Activated CD4-positive, CD25-positive, alpha-beta regulatory T cell treated with anti-CD3 and anti-CD28 coated beads, Interleukin-2, amount 50 U/mL, for 72 hours (primary cell): Measurements from ENCODE around the gene CHD1L.
"Not testable (repeated sequence)": the region's sequence is repeated elsewhere in the genome, so short reads cannot be mapped to it uniquely, and the experiment has no call there.

Source experiments
- DNase-seq: peaks from one replicate; pipeline ENCODE4 v3.0.0; 2021

The CHD1L gene

DNA sequence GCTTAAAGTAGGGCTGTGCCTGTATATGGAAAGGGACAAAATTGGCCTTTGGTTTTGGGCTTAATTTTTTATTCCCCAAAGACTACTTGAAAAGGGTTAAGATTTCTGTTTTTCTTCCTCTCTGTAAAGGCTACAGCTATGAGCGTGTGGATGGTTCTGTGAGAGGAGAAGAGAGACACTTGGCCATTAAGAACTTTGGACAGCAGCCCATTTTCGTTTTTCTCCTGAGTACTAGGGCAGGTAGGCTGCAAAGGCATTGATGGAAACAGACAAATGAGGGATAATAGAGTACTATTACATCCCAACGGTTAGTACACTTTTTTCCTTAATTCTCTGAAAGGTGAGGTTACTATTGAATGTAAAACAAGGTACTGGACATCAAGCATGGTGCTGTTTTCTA, 29.6 kb downstream of the CHD1L start:
- DNase-seq, result no peak

DNA sequence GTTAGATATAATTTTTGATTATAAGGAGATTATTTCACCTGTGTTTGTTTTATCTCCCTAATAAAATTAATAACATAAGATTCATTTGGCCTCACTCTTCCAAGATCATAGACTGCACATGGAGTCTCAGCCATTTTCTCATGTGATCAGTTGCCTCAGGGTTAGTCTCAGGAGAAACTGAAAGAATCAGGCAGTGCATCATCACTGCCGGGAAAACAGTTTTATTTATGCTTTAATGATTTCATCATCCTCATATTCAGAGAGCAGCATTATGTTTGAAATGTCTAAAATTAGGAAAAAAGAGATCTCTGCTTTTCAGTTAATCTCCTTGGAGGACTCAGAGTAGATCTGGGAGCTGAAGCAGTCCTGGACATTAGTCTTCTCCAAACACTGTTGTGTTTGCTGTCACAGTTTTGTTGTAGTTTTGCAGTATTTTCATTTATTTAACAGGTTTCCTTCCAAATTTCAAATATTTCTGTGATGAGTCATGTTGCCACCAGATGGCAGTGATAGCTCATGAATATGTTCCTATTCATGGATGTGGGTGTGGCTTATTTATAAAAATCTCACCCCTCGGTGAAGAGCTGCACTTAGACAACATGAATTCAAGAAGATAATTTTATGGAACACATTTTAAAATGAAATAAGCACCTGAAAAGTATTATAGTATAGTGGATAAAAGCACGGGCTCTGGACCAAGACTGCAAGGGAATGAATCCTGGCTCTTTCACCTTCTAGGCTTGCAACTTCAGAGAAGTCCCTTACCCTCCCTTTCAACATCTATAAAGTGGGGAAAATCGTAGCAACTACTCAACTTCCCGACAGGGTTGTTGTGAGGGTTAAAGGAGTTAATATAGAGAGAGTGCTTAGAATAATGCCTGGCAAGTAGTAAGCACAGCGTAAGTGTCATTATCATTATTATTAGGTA, 31.2 kb downstream of the CHD1L start:
- DNase-seq, result no peak

DNA sequence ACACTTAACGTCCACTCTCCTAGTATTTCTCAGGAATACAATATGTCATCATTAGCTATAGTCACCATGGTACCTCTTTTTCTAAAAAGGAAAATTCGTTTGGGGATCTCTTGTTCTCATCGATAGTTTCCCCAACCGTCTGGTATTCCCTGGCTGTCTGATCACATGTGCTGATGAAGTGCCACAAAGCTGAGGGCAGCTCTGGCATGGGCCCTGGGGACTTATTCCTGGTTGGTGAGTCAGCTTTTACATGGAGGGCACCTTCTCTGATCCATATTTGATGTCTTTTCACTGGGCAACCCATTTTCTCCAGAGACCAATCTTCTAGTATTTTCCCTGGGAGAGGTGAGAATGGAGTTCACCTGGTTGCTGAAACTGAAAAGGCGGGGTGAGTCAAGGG, 39.5 kb downstream of the CHD1L start:
- no peak for DNase-seq

DNA sequence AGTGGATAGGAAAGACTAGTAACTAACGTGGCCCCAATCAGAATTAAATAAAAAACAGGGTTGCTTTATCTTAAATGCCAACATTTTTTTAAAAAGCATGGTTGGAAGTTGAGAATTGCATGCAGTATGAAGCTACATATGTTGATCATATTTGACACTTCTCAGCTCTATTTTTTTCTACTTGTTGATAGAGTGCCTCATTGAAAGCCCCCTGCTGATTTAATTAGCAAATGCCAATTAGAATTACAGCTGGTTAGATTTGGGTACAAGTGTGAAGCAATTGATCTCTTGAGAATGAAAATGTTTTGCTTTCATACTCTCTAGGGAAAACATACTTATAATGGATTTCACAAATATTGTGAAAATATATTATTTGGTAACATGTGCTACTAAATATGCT, 40.5 kb downstream of the CHD1L start:
- no peak for DNase-seq

DNA sequence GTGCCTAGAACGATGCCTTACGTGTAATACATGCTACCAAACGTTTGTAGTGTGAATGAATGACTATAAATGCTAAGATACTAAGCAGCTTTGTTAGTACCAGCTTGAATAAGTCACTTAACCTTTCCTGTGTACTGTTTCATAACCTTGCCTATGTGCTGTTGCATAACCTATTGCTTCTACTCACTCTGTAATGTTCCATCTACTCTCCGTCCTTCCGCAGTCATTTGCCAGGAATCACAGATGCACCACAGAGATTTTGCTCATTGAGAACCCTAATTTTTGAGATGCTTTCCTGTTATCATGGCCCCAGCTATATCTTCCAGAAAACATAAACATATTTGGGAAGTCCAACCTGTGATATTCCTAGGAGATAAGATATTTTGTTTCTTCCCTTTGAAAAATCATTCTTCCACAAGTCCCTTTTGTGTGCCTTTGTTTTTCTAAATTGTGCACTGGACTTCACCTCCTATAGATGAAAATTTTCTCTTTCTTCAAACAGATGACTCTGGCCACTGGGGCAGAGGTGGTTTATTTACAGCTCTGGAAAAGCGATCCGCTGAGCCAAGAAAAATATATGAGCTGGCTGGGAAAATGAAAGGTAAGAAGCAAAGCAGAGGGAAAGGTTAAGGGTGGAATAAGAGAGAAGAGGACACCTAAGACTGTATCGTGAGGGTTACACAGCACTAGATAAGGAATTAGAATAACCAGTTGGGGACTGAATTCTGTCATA, 44.8 kb downstream of the CHD1L start:
- no peak for DNase-seq

DNA sequence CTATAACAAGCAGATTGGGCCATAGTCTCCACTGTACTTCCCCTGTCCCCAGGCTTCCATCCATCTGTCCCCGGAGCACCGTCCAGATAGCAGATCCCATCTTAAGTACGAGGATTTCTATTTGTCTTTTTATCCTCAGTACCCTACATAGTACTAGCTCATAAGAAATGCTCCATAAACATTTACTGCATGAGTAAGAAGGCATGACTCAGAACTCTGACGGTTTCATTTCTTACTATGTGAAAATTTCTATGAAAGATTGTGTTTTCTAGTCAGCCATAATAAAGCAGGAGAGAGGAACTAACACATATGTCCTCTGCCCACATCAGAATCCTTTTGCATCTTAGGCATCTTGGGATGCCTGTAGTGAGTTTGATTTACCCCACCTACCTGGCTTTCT, 49.5 kb downstream of the CHD1L start:
- DNase-seq, result no peak

DNA sequence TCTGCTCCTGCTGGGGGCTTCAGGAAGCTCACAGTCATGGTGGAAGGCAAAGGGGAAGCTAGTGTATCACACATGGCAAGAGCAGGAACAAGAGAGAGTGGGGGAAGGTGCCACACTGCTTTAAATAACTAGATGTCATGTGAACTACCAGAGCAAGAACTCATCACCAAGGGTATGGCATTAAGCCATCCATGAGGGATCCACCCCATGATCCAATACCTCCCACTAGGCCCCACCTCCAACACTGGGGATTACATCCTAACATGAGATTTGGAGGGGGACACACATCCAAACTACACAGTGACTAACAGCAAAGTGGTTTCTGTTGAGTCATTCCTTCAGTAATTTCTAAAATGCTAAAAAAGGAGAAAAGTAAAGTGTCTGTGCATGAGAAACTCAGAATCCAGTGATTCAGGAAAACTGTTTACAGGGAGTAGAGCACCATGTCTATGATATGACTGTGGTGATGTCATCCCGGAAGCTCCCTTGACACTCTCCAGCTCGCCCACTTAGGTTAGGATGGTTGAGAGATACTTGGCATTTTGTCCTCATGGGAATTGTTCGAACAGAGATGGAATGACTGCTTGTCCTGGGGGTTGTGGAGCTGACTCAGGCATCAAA, 50.3 kb downstream of the CHD1L start:
- DNase-seq, result no peak

DNA sequence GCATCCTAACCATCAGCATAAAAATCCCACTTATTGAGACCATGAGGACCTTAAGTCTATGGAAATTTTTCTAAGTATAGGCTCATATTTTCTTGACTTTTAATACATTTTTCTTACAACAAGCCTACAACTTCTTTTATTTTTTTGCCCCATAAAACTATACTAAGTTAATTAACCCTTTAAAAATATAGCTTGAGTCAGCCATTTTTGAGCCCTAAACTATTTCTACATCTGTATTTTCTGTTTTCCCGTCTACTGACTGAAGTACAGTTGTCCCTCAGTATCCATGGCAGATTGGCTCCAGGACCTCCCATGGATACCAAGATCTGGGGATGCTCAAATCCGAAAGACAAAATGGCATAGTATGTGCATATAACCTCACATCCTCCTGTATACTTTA, 55.0 kb downstream of the CHD1L start:
- DNase-seq, result no peak

DNA sequence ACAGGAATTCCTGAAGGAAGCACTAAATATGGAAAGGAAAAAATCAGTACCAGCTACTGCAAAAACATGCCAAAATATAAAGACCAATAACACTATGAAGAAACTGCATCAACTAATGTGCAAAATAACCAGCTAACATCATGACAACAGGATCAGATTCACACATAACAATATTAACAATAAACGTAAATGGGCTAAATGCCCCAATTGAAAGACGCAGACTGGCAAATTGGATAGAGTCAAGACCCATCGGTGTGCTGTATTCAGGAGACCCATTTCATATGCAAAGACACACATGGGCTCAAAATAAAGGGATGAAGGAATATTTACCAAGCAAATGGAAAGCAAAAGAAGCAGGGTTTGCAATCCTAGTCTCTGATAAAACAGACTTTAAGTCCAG, 63.3 kb downstream of the CHD1L start:
- not testable (repeated sequence) for DNase-seq

DNA sequence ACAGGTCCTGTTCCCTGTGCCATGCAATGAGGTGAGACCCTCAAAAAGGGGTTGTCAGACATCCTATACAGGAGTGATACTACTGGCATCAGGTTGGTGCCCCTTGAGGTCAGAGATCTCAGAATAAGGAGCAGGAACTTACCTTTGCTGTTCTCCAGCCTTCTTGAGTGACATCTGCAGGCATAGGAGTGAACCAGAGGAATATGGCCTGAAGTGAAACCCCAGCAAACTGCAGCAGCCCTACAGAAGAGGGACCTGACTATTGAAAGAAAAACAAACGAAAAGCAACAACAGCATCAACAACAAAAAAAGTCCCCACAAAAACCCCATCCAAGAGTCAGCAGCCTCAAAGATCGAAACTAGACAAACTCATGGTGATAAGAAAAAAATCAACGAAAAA, 74.5 kb downstream of the CHD1L start:
- DNase-seq, result no peak

DNA sequence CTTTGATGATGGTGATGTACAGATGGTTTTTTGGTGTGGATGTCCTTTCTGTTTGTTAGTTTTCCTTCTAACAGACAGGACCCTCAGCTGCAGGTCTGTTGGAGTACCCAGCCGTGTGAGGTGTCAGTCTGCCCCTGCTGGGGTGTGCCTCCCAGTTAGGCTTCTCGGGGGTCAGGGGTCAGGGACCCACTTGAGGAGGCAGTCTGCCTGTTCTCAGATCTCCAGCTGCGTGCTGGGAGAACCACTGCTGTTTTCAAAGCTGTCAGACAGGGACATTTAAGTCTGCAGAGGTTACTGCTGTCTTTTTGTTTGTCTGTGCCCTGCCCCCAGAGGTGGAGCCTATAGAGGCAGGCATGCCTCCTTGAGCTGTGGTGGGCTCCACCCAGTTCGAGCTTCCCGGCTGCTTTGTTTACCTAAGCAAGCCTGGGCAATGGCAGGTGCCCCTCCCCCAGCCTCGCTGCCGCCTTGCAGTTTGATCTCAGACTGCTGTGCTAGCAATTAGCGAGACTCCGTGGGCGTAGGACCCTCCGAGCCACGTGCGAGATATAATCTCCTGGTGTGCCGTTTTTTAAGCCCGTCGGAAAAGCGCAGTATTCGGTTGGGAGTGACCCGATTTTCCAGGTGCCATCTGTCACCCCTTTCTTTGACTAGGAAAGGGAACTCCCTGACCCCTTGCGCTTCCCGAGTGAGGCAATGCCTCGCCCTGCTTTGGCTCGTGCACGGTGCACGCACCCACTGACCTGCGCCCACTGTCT, 84.6 kb downstream of the CHD1L start:
- DNase-seq, result not testable (repeated sequence)

DNA sequence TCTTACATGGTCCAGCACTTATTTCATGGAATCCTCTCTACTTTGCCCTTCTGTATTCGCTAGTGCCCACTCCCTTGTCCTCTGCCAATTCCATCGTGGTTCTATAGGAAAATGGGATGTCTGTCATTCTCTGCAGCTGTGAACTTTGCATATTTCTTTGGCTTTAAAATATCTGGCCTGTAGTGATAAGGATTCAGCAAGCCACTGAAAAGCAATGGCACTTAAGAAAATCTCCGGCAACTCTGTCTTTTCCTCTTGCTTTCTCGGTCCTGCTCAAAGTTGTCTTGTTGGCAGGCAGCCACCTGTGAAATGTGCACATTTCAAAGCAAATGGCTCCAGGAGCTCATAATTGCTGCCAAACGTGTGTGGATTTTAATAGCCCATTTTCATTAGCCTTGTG, 91.8 kb downstream of the CHD1L start:
- DNase-seq, result no peak

DNA sequence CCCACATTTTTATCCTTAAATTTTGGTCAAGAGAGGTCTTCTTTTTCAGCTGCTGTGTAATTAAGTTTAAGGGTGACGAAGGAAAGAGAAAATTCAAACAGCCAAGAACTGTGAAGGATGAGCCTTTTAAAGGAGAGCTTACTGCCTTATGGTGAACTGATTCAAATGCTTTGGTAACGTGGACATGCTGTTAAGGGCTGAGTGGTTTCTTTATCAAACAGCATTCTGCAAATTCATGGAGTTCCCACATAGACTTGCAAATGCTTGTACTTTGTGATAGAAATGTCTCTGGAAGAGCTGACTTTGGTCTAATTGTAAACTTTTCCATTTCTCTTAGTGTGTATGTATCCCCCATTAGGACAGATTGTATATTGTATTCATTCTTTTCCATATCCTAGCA, 93.8 kb downstream of the CHD1L start:
- DNase-seq, result no peak

DNA sequence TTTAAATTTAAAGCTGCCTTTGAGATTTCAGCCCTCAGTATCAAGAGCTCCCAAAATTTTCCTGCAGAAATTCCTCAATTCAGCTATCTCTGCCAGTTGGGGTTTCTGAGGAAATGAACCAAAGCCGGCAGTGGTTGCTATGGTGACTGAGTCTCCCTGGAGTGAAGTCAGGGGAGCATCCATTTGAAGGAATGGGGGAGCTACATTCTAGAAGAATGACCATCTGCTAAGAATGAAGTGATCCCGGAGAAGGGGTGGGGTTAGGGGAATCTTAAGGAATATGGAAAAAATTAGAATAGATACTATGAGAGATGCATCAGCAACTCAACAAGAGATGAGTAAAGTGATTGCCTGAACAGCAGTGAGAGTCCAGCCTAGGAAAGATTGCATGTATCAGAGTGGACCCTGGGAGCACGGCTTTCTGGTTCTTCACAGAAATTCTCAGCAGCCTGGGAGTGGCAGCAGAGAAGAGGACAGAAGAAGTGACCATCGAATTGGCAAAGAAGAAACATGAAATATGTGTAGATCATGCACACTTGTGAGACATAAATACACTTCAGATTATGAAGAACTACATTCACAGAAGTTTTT, 94.7 kb downstream of the CHD1L start:
- no peak for DNase-seq

DNA sequence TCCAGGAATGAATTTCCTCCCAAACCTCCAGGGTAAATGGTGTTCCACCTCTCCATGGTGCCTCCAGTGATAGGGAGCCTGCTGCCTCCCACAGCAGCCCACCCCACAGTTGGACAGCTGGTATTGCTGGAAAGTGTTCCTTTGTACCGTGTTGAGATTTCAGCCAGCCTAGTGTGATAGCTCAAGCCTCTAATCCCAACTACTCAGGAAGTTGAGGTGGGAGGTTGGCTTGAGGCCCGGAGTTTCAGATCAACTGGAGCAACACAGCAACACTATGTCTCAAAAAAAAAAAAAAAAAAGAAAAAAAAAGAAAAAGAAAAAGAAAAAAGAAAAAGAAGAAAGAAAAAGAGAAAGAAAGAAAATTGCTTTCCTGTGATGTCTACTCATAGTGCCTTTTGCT, 96.1 kb downstream of the CHD1L start:
- DNase-seq, result no peak

DNA sequence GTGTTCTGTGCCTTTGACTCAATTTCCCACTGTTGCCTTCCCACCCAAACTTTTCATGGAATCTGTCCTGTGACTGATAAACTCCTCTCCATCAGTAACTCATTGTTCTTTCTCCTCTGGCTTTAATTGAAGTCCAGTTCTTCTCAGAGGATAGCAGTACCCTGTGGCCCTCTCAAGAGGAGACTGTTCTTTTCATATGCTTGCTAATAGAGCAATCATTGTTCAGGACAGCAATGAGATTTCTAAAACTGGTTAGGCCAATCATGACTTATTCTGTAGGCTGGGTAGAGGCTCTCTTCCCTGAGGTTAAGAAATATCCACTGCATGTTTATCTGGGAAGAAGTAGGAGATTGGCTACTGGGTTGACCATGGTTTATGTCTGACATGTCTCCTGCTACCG, 98.8 kb downstream of the CHD1L start:
- DNase-seq, result no peak
